Measurements from ENCODE around the gene STXBP5.

DNA sequence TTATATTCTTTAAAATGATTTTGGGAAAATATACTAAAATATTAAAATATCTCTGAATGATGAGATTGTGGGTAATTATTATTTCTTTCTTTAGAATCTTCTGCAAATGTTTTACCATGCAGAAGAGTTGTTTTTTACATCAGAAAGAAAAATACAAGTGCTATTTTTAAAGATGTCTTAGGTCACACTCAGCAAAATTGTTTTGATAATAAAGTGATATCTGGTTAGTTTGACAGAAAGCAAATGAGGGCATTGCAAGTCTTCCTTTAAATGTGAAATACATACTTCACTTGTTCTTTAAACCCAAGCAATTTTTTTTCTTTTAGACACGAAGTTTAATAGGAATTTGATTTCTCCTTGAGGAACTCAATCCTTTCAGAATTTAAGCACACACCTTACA lies 43.6 kb upstream of the STXBP5 start:
- TF ChIP-seq CTCF (IDR thresholded peaks at IDR 0.05) (no peak), EZH2 (IDR thresholded peaks at IDR 0.05; ENCODE audit: borderline replicate concordance, insufficient read depth, low read depth, low read length, poor library complexity, severe bottlenecking) (no peak)
